ENCODE data around the gene BAX. TPM values are rescaled to one million over a fixed set of nuclear protein-coding genes. Genes with fewer than 3 reads are reported as not detected.

The BAX gene
- total RNA-seq, 4 donors from 2014 or later, result 31.4 to 61.2 (median 38.4) TPM

DNA sequence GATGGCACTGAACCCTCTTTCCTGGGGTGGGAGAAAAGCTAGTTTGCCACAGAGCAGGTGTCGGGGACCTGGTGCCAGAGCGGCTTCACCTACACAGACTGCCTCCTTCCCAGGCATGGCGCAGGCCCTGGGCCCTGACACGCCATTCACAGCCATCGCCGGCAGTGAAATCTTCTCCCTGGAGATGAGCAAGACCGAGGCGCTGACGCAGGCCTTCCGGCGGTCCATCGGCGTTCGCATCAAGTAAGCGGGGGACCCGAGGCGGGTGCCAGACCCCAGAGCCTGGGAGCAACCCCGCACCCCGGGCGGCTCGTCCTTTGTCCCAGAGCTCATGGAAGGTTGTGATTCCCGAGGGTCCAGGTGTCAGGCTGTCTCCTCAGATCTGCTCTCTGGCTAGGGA, 52.2 kb downstream of the BAX start:
- H3K4me3 ChIP-seq, result no peak overlapping the region
- no peaks in the 10 kb centered on the region for H3K27me3 ChIP-seq
- TF ChIP-seq POLR2A (IDR thresholded peaks at IDR 0.05) (no peak), EP300 (IDR thresholded peaks at IDR 0.05) (no peak)
- TF ChIP-seq, protein P1, sequence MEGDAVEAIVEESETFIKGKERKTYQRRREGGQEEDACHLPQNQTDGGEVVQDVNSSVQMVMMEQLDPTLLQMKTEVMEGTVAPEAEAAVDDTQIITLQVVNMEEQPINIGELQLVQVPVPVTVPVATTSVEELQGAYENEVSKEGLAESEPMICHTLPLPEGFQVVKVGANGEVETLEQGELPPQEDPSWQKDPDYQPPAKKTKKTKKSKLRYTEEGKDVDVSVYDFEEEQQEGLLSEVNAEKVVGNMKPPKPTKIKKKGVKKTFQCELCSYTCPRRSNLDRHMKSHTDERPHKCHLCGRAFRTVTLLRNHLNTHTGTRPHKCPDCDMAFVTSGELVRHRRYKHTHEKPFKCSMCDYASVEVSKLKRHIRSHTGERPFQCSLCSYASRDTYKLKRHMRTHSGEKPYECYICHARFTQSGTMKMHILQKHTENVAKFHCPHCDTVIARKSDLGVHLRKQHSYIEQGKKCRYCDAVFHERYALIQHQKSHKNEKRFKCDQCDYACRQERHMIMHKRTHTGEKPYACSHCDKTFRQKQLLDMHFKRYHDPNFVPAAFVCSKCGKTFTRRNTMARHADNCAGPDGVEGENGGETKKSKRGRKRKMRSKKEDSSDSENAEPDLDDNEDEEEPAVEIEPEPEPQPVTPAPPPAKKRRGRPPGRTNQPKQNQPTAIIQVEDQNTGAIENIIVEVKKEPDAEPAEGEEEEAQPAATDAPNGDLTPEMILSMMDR (IDR thresholded peaks at IDR 0.05), result no peak
- peaks cover 0 to 96% (median 18%) of the 10 kb centered on the region in 3 donors for H3K36me3 ChIP-seq
- H3K4me1 ChIP-seq, result no peaks in the 10 kb centered on the region
- WGBS, 2 donors, result 93 to 97% methylated on average over 14 to 22 of the region's 22 CpGs
- DNase-seq (ENCODE audit: low spot score in 2 of 2), result no peak
- no peaks in the 10 kb centered on the region for H3K9me3 ChIP-seq
- no peak overlapping the region for H3K27ac ChIP-seq

DNA sequence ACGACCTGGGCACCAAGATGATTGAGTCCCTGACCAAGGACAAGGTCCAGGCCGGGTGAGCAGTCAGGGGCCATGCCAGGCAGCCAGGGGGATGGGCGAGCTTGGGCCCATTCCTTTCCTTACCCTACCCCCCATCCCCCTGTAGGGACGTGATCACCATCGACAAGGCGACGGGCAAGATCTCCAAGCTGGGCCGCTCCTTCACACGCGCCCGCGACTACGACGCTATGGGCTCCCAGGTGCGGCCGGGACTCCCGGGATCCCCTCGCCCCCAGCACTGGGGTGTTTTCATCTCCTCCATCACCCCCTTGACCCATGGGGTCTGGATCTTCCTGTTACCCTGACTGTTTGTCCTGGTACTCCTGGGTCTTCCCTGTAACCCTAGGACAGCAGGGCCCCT, 55.2 kb downstream of the BAX start:
- Histone ChIP-seq H3K4me3 (no peak overlapping the region), H3K27ac (no peak overlapping the region), H3K9me3 (no peaks in the 10 kb centered on the region), H3K27me3 (no peaks in the 10 kb centered on the region), H3K4me1 (no peaks in the 10 kb centered on the region), H3K36me3 (peaks cover 0 to 95% (median 12%) of the 10 kb centered on the region in 3 donors)
- TF ChIP-seq, protein P1 (IDR thresholded peaks at IDR 0.05), result no peak
- TF ChIP-seq EP300 (IDR thresholded peaks at IDR 0.05), result no peak
- TF ChIP-seq POLR2A (IDR thresholded peaks at IDR 0.05), result no peak
- no peak for DNase-seq (ENCODE audit: low spot score in 2 of 2)
- 94% methylated on average over 16 to 18 of the region's 18 CpGs for WGBS, 2 donors

DNA sequence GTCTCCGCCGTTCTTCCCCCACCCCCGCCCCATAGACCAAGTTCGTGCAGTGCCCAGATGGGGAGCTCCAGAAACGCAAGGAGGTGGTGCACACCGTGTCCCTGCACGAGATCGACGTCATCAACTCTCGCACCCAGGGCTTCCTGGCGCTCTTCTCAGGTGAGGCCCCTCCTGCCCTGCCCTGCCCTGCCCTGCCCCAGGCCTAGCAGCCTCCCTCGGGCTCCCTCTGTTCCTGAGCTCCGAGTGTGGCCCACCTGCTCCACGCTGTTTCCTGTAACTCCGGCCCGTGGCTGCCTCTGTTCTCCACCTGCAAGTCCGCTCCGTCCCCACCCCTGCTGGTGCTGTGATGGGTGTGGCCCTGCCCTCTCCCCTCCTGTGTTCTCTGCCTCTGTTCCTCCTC, 55.8 kb downstream of the BAX start:
- peaks cover 0 to 95% (median 15%) of the 10 kb centered on the region in 3 donors for H3K36me3 ChIP-seq
- WGBS, 2 donors, result 89 to 90% methylated on average over 18 of the region's 18 CpGs
- no peaks in the 10 kb centered on the region for H3K27me3 ChIP-seq
- H3K27ac ChIP-seq, result no peak overlapping the region
- H3K4me3 ChIP-seq, result no peak overlapping the region
- no peaks in the 10 kb centered on the region for H3K9me3 ChIP-seq
- TF ChIP-seq EP300 (IDR thresholded peaks at IDR 0.05) (no peak), POLR2A (IDR thresholded peaks at IDR 0.05) (no peak)
- TF ChIP-seq, protein P1 (IDR thresholded peaks at IDR 0.05), result no peak
- H3K4me1 ChIP-seq, result no peaks in the 10 kb centered on the region
- no peak for DNase-seq (ENCODE audit: low spot score in 2 of 2)

DNA sequence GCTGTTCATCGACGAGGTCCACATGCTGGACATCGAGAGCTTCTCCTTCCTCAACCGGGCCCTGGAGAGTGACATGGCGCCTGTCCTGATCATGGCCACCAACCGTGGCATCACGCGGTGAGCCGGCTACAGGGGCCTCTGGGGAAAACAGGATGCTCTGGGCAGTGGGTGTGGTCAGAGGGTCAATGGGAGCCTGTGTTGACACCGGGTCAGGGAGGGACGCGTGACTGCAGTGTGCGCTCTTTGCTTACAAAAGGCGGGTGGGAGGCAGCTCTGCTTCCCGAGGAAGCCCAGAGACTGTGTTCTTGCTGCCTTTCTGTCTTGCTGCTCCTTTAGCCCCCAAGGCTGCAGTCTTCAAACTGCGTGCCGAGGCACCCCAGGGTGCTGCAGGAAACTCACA, 56.5 kb downstream of the BAX start:
- H3K4me3 ChIP-seq, result no peak overlapping the region
- no peaks in the 10 kb centered on the region for H3K27me3 ChIP-seq
- peaks cover 0 to 95% (median 16%) of the 10 kb centered on the region in 3 donors for H3K36me3 ChIP-seq
- TF ChIP-seq EP300 (IDR thresholded peaks at IDR 0.05) (no peak), POLR2A (IDR thresholded peaks at IDR 0.05) (no peak)
- TF ChIP-seq, protein P1 (IDR thresholded peaks at IDR 0.05), result no peak
- no peak for DNase-seq (ENCODE audit: low spot score in 2 of 2)
- WGBS, 2 donors, result 63 to 76% methylated on average over 16 to 17 of the region's 17 CpGs
- H3K9me3 ChIP-seq, result no peaks in the 10 kb centered on the region
- H3K4me1 ChIP-seq, result no peaks in the 10 kb centered on the region
- no peak overlapping the region for H3K27ac ChIP-seq

Small RNA genes lying within 50 kb of the gene (small RNA-seq; reads per million reads assigned to genes)
- not detected for gene AC026803.1
- gene MIR6798, result not detected

Other genes starting within 250 kb of the BAX start
- gene MAMSTR, start 235.2 kb upstream of the BAX start, total RNA-seq, result 1 to 10 TPM; 2.7 to 7.2 (median 5.9) TPM
- gene RASIP1, start 214.3 kb upstream of the BAX start, total RNA-seq, result 10 to 100 TPM; 12.3 to 23.3 (median 19.8) TPM
- under 1 TPM in 2 of 4 donors, not detected in 2; 0.21 to 0.30 TPM for gene IZUMO1, start 208.0 kb upstream of the BAX start, total RNA-seq
- gene FUT1, start 202.2 kb upstream of the BAX start, total RNA-seq, result 1 to 10 TPM in 3 of 4 donors, under 1 TPM in 1; 0.98 to 4.2 (median 2.4) TPM
- not detected for gene FGF21, start 199.4 kb upstream of the BAX start, total RNA-seq
- gene BCAT2, start 143.8 kb upstream of the BAX start, total RNA-seq, result 100 to 1,000 TPM in 1 of 4 donors, 10 to 100 TPM in 3; 75.8 to 108 (median 88.3) TPM
- 10 to 100 TPM; 20.1 to 34.5 (median 26.3) TPM for gene HSD17B14, start 118.4 kb upstream of the BAX start, total RNA-seq
- gene PLEKHA4, start 86.3 kb upstream of the BAX start, total RNA-seq, result 100 to 1,000 TPM; 211 to 444 (median 282) TPM
- gene PPP1R15A, start 82.5 kb upstream of the BAX start, total RNA-seq, result 100 to 1,000 TPM in 2 of 4 donors, 10 to 100 TPM in 2; 81.0 to 171 (median 101) TPM
- gene TULP2, start 56.1 kb upstream of the BAX start, total RNA-seq, result 1 to 10 TPM in 1 of 4 donors, under 1 TPM in 2, not detected in 1; 0.22 to 2.5 (median 0.60) TPM
- 100 to 1,000 TPM; 220 to 352 (median 287) TPM for gene NUCB1, start 54.6 kb upstream of the BAX start, total RNA-seq
- gene DHDH, start 21.2 kb upstream of the BAX start, total RNA-seq, result 1 to 10 TPM in 1 of 4 donors, not detected in 3; 1.2 TPM
- gene FTL, start 10.4 kb downstream of the BAX start, total RNA-seq, result 1,000 to 10,000 TPM; 5,480 to 8,362 (median 5,857) TPM
- gene GYS1, start 38.4 kb downstream of the BAX start, total RNA-seq, result 10 to 100 TPM; 28.8 to 42.0 (median 31.0) TPM
- gene RUVBL2, start 39.0 kb downstream of the BAX start, total RNA-seq, result 100 to 1,000 TPM in 1 of 4 donors, 10 to 100 TPM in 3; 69.2 to 120 (median 78.5) TPM
- gene LHB, start 62.2 kb downstream of the BAX start, total RNA-seq, result 1 to 10 TPM in 1 of 4 donors, not detected in 3; 2.6 TPM
- not detected for gene CGB3, start 69.5 kb downstream of the BAX start, total RNA-seq
- gene CGB2, start 77.0 kb downstream of the BAX start, total RNA-seq, result not detected
- gene CGB1, start 82.0 kb downstream of the BAX start, total RNA-seq, result not detected
- gene CGB5, start 89.0 kb downstream of the BAX start, total RNA-seq, result not detected
- not detected for gene CGB8, start 94.2 kb downstream of the BAX start, total RNA-seq
- gene CGB7, start 102.9 kb downstream of the BAX start, total RNA-seq, result not detected
- gene NTF4, start 109.9 kb downstream of the BAX start, total RNA-seq, result not detected
- gene KCNA7, start 117.8 kb downstream of the BAX start, total RNA-seq, result not detected
- 100 to 1,000 TPM; 286 to 444 (median 400) TPM for gene SNRNP70, start 130.6 kb downstream of the BAX start, total RNA-seq
- 10 to 100 TPM; 15.7 to 24.9 (median 19.6) TPM for gene LIN7B, start 159.5 kb downstream of the BAX start, total RNA-seq
- gene C19orf73, start 164.3 kb downstream of the BAX start, total RNA-seq, result 1 to 10 TPM in 3 of 4 donors, not detected in 1; 1.0 to 7.8 (median 5.0) TPM
- 1 to 10 TPM; 1.8 to 6.7 (median 3.5) TPM for gene PPFIA3, start 164.7 kb downstream of the BAX start, total RNA-seq
- gene HRC, start 200.5 kb downstream of the BAX start, total RNA-seq, result 1 to 10 TPM in 3 of 4 donors, under 1 TPM in 1; 0.60 to 4.3 (median 2.6) TPM
- 10 to 100 TPM; 12.6 to 22.4 (median 16.7) TPM for gene TRPM4, start 202.9 kb downstream of the BAX start, total RNA-seq

Measured in tibial nerve (tissue), 4 donors.